Neural crest cell (in vitro differentiated cells): ENCODE results near the gene ZNF605. TPM values are rescaled to one million over a fixed set of nuclear protein-coding genes. Genes with fewer than 3 reads are reported as not detected.
"Not testable (repeated sequence)": the region's sequence is repeated elsewhere in the genome, so short reads cannot be mapped to it uniquely, and the experiment has no call there.

ENCODE experiments used
- DNase-seq: peaks from one replicate; pipeline ENCODE4 v3.0.0; 2021; ENCODE audit warnings: low read depth, mixed read lengths, low spot score
- H3K27ac Mint-ChIP-seq: one replicate; pipeline ENCODE4 v1.8.0; 2021; ENCODE audit warnings: mild to moderate bottlenecking, mixed read lengths; ENCODE audit not compliant: unreplicated experiment
- H3K27me3 Mint-ChIP-seq: 2 replicates; pipeline ENCODE4 v1.8.0; 2021; ENCODE audit warnings: low read depth, mild to moderate bottlenecking, mixed read lengths
- H3K36me3 Mint-ChIP-seq: 2 replicates; pipeline ENCODE4 v1.8.0; 2021; ENCODE audit warnings: low read depth, mild to moderate bottlenecking, mixed read lengths
- H3K4me1 Mint-ChIP-seq: 2 replicates; pipeline ENCODE4 v1.8.0; 2021; ENCODE audit warnings: mixed read lengths
- H3K4me3 Mint-ChIP-seq: one replicate; pipeline ENCODE4 v1.8.0; 2021; ENCODE audit warnings: mild to moderate bottlenecking, mixed read lengths
- H3K9me3 Mint-ChIP-seq: 2 replicates; pipeline ENCODE4 v1.8.0; 2021; ENCODE audit warnings: mixed read lengths
- CTCF ChIP-seq: fragments of 200-600 bp; sonication (generic); conservative IDR thresholded peaks from 2 replicates; pipeline ENCODE4 v1.5.0; 2021; ENCODE audit warnings: antibody characterized with exemption, mild to moderate bottlenecking
- total RNA-seq: library from RNA; stranded (reverse); gene quantifications from 2 replicates; pipeline ENCODE4 v1.2.1, GENCODE V29; 2021

Gene ZNF605
- total RNA-seq, 1 donor from 2014 or later = 19.6 TPM

- no peak for TF ChIP-seq CTCF
- Mint-ChIP-seq H3K36me3 (peaks cover 69% of the 10 kb centered on the region), H3K27me3 (no peaks in the 10 kb centered on the region), H3K9me3 (peaks cover 26% of the 10 kb centered on the region), H3K4me3 (no peak overlapping the region), H3K4me1 (no peaks in the 10 kb centered on the region), H3K27ac (no peak overlapping the region)
- DNase-seq = no peak
Measured at GRCh38 chr12:132945806-132946205, 10.3 kb downstream of the ZNF605 start.

DNA sequence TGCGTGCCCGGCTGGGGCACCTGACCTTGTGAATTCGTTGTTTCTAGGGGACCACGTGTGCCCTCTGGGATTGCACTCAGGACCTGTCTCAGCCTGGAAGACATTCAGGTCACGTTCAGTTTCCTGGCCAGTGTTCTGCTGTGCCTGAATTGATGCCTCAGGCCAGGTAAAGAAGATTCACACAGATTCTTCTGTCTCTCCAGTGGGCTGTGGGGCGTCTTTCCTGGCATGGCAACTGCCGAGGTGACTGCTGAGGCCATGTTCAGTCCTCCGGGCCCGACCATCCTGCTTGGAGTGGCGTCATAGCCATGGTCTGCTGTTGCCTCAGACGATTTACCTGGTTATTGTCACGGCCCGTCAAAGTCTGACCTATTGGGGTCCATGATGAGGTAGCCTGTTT is 13.5 kb downstream of the ZNF605 start:
- Mint-ChIP-seq H3K36me3 (peaks cover 63% of the 10 kb centered on the region), H3K4me3 (no peak overlapping the region), H3K27me3 (no peaks in the 10 kb centered on the region), H3K27ac (no peak overlapping the region), H3K4me1 (no peaks in the 10 kb centered on the region), H3K9me3 (peaks cover 22% of the 10 kb centered on the region)
- no peak for TF ChIP-seq CTCF
- DNase-seq = no peak

DNA sequence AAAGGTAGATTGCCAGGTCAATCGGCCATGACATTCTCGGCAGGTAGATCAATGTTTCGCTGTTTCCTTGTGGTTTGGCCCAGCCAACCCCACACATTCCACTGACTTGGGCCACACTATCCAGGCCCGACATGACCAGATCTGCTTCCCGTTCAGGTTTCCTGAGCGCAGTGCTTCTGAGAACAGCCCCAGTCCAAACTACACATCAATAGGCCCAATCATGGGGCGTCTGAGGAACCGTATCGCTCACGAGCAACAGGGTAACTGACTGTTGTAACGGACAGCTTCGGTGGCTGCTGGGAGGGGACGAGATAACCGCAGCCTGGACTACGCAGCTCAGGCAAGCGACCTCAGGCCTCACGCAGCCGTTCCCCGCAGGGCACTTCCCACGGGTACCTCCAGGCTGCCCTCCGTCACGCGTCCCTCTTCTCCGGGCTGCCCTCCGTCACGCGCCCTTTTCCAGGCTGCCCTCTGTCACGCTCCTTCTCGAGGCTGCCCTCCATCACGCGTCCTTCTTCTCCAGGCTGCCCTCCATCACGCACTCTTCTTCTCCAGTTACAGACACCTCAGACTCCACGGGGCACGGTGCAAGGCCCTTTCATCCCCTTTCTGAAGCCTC is 14.7 kb downstream of the ZNF605 start:
- Mint-ChIP-seq H3K27me3 (no peaks in the 10 kb centered on the region), H3K4me3 (no peak overlapping the region), H3K9me3 (peaks cover 26% of the 10 kb centered on the region), H3K4me1 (no peaks in the 10 kb centered on the region), H3K36me3 (peaks cover 72% of the 10 kb centered on the region), H3K27ac (no peak overlapping the region)
- DNase-seq = no peak
- no peak for TF ChIP-seq CTCF

GRCh38 chr12:132940071-132940719 is 15.9 kb downstream of the ZNF605 start:
- peaks cover 70% of the 10 kb centered on the region for H3K36me3 Mint-ChIP-seq
- no peaks in the 10 kb centered on the region for H3K4me1 Mint-ChIP-seq
- DNase-seq = no peak
- peaks cover 23% of the 10 kb centered on the region for H3K9me3 Mint-ChIP-seq
- H3K27me3 Mint-ChIP-seq = no peaks in the 10 kb centered on the region
- H3K27ac Mint-ChIP-seq = no peak overlapping the region
- TF ChIP-seq CTCF = no peak
- no peak overlapping the region for H3K4me3 Mint-ChIP-seq

DNA sequence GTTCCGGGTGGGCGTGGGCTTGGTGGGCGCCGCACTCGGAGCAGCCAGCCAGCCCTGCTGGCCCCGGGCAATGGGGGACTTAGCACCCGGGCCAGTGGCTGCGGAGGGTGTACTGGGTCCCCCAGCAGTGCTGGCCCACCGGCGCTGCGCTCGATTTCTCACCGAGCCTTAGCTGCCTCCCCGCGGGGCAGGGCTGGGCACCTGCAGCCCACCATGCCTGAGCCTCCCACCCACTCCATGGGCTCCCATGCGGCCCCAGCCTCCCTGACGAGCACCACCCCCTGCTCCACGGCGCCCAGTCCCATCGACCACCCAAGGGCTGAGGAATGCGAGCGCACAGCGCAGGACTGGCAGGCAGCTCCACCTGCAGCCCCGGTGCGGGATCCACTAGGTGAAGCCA is 17.3 kb downstream of the ZNF605 start:
- not testable (repeated sequence) for H3K4me3 Mint-ChIP-seq, DNase-seq, H3K27ac Mint-ChIP-seq, H3K4me1 Mint-ChIP-seq, H3K27me3 Mint-ChIP-seq
- peaks cover 26% of the 10 kb centered on the region for H3K9me3 Mint-ChIP-seq
- peaks cover 70% of the 10 kb centered on the region for H3K36me3 Mint-ChIP-seq

DNA sequence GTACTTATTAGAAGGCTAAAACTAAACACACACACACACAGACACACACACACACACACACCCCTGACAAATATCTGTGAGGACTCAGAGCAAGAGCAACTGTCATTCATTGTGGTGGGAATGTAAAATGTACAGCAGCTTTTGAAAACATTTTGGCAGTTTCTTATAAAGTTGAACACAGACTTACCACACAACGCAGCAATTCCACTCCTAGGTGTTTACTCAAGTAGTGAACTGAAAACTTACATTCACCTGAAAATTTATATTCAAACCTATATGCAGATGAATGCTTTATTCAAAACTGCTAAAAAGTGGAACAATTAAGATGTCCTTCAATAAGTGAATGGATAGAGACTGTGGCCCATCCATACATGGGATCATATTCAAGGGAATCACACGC is 18.6 kb downstream of the ZNF605 start:
- no peak for DNase-seq
- peaks cover 71% of the 10 kb centered on the region for H3K36me3 Mint-ChIP-seq
- H3K4me1 Mint-ChIP-seq = no peaks in the 10 kb centered on the region
- H3K27me3 Mint-ChIP-seq = no peaks in the 10 kb centered on the region
- H3K9me3 Mint-ChIP-seq = peaks cover 29% of the 10 kb centered on the region
- no peak for TF ChIP-seq CTCF
- no peak overlapping the region for H3K4me3 Mint-ChIP-seq
- H3K27ac Mint-ChIP-seq = no peak overlapping the region

- not testable (repeated sequence) for H3K4me1 Mint-ChIP-seq, DNase-seq, H3K4me3 Mint-ChIP-seq, H3K27ac Mint-ChIP-seq, H3K27me3 Mint-ChIP-seq
- H3K9me3 Mint-ChIP-seq = peaks cover 29% of the 10 kb centered on the region
- peaks cover 71% of the 10 kb centered on the region for H3K36me3 Mint-ChIP-seq
Measured at GRCh38 chr12:132936921-132937320, 19.2 kb downstream of the ZNF605 start.
